GM23338 (cell line): Measurements from ENCODE around the gene BCL2L13. TPM values are rescaled to one million over a fixed set of nuclear protein-coding genes. Genes with fewer than 3 reads are reported as not detected.

Experiments used
- ATAC-seq: fragments of 200-7000 bp; cut with Tn5 transposase; 3 replicates; pipeline ENCODE4 v1.9.1; 2020
- DNase-seq: peaks from one replicate; pipeline ENCODE4 v3.0.0-alpha.2; 2015; ENCODE audit warnings: low spot score
- H2AFZ ChIP-seq: fragments of 200-600 bp; sonication (generic); 2 replicates; pipeline ENCODE4 v1.8.0; 2016; ENCODE audit warnings: antibody characterized with exemption, mild to moderate bottlenecking, moderate library complexity
- H3F3A ChIP-seq: fragments of 200-600 bp; sonication (generic); replicated peaks from 2 replicates; pipeline ENCODE4 v1.8.0; 2017; ENCODE audit warnings: antibody characterized with exemption, mixed run types, low read depth
- H3K27ac ChIP-seq: fragments of 200-600 bp; sonication (generic); 2 replicates; pipeline ENCODE4 v1.6.1; 2016; ENCODE audit warnings: low read depth
- H3K27me3 ChIP-seq: fragments of 200-600 bp; sonication (generic); 2 replicates; pipeline ENCODE4 v1.8.0; 2016; ENCODE audit warnings: mild to moderate bottlenecking, mixed run types, moderate library complexity; ENCODE audit not compliant: insufficient read depth
- H3K36me3 ChIP-seq: fragments of 200-600 bp; sonication (generic); 2 replicates; pipeline ENCODE4 v1.8.0; 2016; ENCODE audit warnings: mild to moderate bottlenecking; ENCODE audit not compliant: insufficient read depth
- H3K4me1 ChIP-seq: fragments of 200-600 bp; sonication (generic); 2 replicates; pipeline ENCODE4 v1.8.0; 2016; ENCODE audit warnings: mild to moderate bottlenecking, moderate library complexity; ENCODE audit not compliant: insufficient read depth
- H3K4me2 ChIP-seq: fragments of 200-600 bp; sonication (generic); 2 replicates; pipeline ENCODE4 v1.7.1; 2017; ENCODE audit warnings: mixed run types
- H3K4me3 ChIP-seq: fragments of 200-600 bp; sonication (generic); 2 replicates; pipeline ENCODE4 v1.6.1; 2016; ENCODE audit warnings: mixed run types
- H3K79me2 ChIP-seq: fragments of 200-600 bp; sonication (generic); replicated peaks from 2 replicates; pipeline ENCODE4 v1.8.0; 2017; ENCODE audit warnings: mild to moderate bottlenecking; ENCODE audit not compliant: insufficient read depth
- H3K9me2 ChIP-seq: fragments of 200-600 bp; sonication (generic); 2 replicates; pipeline ENCODE4 v1.8.0; 2017; ENCODE audit not compliant: insufficient read depth
- H4K20me1 ChIP-seq: fragments of 200-600 bp; sonication (generic); replicated peaks from 2 replicates; pipeline ENCODE4 v1.8.0; 2017; ENCODE audit warnings: mild to moderate bottlenecking; ENCODE audit not compliant: insufficient read depth
- H3K27ac Mint-ChIP-seq: 2 replicates; pipeline ENCODE4 v1.8.0; 2020; ENCODE audit warnings: inconsistent platforms, mild to moderate bottlenecking, moderate library complexity, mixed read lengths
- H3K27me3 Mint-ChIP-seq: 3 replicates; pipeline ENCODE4 v1.8.0; 2022; ENCODE audit warnings: low read depth, mild to moderate bottlenecking, moderate library complexity, mixed read lengths, inconsistent platforms; ENCODE audit not compliant: insufficient read depth, poor library complexity
- H3K36me3 Mint-ChIP-seq: 3 replicates; pipeline ENCODE4 v1.8.0; 2021; ENCODE audit warnings: low read depth, mild to moderate bottlenecking, inconsistent platforms, moderate library complexity, mixed read lengths
- H3K4me1 Mint-ChIP-seq: 3 replicates; pipeline ENCODE4 v1.8.0; 2020; ENCODE audit warnings: mild to moderate bottlenecking, inconsistent platforms, mixed read lengths
- H3K4me3 Mint-ChIP-seq: 3 replicates; pipeline ENCODE4 v1.8.0; 2021; ENCODE audit warnings: moderate library complexity, mild to moderate bottlenecking, inconsistent platforms, mixed read lengths
- H3K9me3 Mint-ChIP-seq: 3 replicates; pipeline ENCODE4 v1.8.0; 2020; ENCODE audit warnings: moderate library complexity, mild to moderate bottlenecking, inconsistent platforms, mixed read lengths
- CTCF ChIP-seq, 2 experiments: fragments of 200-600 bp in 1 of 2; sonication (generic) in 1 of 2; conservative IDR thresholded peaks; 2 replicates each; pipeline versions ENCODE4 v1.5.1 to v1.6.1; 2016 to 2017; ENCODE audit warnings: antibody characterized with exemption in 2 of 2, low read depth in 2 of 2, mild to moderate bottlenecking in 2 of 2, moderate library complexity in 1 of 2
- EZH2 ChIP-seq: fragments of 200-600 bp; sonication (generic); IDR thresholded peaks from one replicate; pipeline ENCODE4 v1.8.0; 2017; ENCODE audit warnings: antibody characterized with exemption, mild to moderate bottlenecking, low read depth; ENCODE audit not compliant: unreplicated experiment
- JUNB ChIP-seq: IDR thresholded peaks from one replicate; pipeline ENCODE4 v1.6.1; 2016; ENCODE audit warnings: antibody characterized with exemption; ENCODE audit not compliant: unreplicated experiment
- POLR2AphosphoS5 ChIP-seq: IDR thresholded peaks from 2 replicates; pipeline ENCODE4 v1.6.1; 2016; ENCODE audit warnings: antibody characterized with exemption, low read depth
- STAT1 ChIP-seq: IDR thresholded peaks from one replicate; pipeline ENCODE4 v1.6.1; 2016; ENCODE audit warnings: antibody characterized with exemption; ENCODE audit not compliant: unreplicated experiment
- ZNF114 ChIP-seq: fragments of 250-450 bp; sonication (Bioruptor Pico); IDR thresholded peaks from 2 replicates; pipeline ENCODE4 v1.5.0; 2020; ENCODE audit warnings: mild to moderate bottlenecking, moderate library complexity
- polyA plus RNA-seq: library from polyadenylated mRNA; unstranded; fragments of >200 nt; fragmentation: Nextera tagmentation; extraction: Ambion mirVana; gene quantifications from 2 replicates; pipeline ENCODE4 v1.2.1, GENCODE V29; 2016
- total RNA-seq: library from RNA; depleted of rRNA; stranded (reverse); fragments of >200 nt; shearing (Covaris generic); gene quantifications from 2 replicates; pipeline ENCODE4 v1.2.3, GENCODE V29; 2014
- TF ChIP-seq, protein P1 (sequence below): IDR thresholded peaks from one replicate; pipeline ENCODE4 v1.6.1; 2018; ENCODE audit warnings: antibody characterized with exemption; ENCODE audit not compliant: unreplicated experiment

Gene BCL2L13
- total and polyA plus RNA-seq, 2 experiments from 2014 or later = 22.4 to 32.3 TPM

DNA sequence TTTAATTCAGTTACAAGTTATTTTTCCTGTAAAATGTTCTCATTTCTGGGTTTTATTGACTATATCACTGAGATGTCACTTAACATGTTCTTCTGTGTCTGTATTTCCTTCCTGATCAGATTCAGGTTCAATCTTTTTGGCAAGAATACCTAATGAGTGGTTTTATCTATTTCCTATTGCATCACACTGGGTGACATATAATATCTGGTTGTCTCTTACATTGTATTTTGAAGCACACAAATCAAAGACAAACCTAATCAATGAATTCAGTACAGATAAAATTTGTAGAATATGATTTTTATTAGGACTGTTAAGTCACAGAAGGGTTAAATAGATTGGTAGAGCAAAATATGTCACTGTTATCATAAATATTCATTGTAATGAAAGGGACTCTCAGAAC lies 60.4 kb downstream of the BCL2L13 start (continued):
- TF ChIP-seq CTCF (conservative IDR thresholded peaks at IDR 0.05; ENCODE audit: low read depth in 2 of 2) = no peak

DNA sequence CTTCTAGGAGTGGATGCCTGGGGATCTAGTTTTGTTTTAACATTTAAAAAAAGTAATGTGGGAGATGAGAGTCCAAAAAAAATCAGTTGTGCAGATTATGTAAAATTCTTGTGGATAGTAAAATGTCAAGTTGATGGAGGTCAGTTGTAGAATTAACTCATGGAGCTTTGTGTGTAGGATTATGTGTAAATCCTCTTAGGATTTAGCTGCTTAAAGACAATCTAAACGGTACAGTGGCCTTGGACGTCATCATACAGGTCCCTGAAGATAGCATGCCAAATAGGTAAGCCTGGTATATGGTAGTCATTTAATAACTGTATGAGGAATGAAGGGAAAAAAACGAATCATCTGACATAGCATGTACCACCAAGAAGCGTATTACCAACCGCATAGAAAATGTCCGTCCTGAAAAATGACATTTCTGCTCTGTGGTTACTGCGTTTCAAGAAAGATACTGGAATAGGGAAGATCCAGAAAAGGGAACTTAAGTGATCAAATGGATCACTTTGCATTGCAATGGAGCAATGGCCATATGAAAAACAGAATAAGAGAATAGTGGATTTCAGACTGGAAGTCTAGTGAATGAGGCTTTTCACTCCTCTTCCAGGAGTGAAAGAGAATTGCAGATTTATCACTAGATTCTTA lies 61.3 kb downstream of the BCL2L13 start:
- no peak overlapping the region for H3K4me3 ChIP-seq
- Mint-ChIP-seq H3K4me1 (peaks cover 28% of the 10 kb centered on the region), H3K9me3 (no peaks in the 10 kb centered on the region), H3K27me3 (no peaks in the 10 kb centered on the region), H3K4me3 (no peak overlapping the region), H3K36me3 (peaks cover 11% of the 10 kb centered on the region; the same call in 2 of the 3 replicates), H3K27ac (peak overlapping the region; percentile 36; the same call in 1 of the 2 replicates)
- no peaks in the 10 kb centered on the region for H3K27me3 ChIP-seq
- no peak for TF ChIP-seq EZH2
- TF ChIP-seq JUNB = no peak
- no peak for TF ChIP-seq ZNF114 (CRISPR knock-in tag)
- no peak for DNase-seq
- no peaks in the 10 kb centered on the region for H3K9me2 ChIP-seq
- peak overlapping the region; percentile 16; the same call in 1 of the 2 replicates for H3K4me2 ChIP-seq
- no peaks in the 10 kb centered on the region for H4K20me1 ChIP-seq
- no peak overlapping the region for H2AFZ ChIP-seq
- no peaks in the 10 kb centered on the region for H3F3A ChIP-seq
- H3K79me2 ChIP-seq = no peaks in the 10 kb centered on the region
- peaks cover 15% of the 10 kb centered on the region for H3K4me1 ChIP-seq
- H3K27ac ChIP-seq = no peak overlapping the region
- H3K36me3 ChIP-seq = 0 out of 2 replicates have a peak, but pooled peaks cover 4% of the 10 kb centered on the region
- ATAC-seq = no peak

DNA sequence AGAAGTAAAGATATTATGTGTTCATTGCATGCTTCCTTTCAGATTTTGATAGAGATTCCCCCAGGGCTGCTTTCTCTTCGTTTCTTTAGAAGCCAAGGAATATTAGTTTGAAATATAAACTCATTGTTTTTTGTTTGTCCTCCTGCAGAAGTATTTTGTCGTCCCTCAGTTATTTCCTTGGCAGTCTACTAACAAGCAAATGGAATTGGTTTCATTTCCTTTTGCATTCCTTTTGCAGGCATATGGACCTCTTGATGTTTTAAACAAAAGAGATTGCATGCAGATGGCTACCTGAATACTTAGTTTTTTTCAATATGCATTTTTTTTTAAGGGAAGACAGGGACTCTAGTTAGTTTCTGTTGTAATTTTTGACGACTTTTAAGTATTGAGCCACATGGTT lies 62.2 kb downstream of the BCL2L13 start:
- H3K4me1 Mint-ChIP-seq = peaks cover 28% of the 10 kb centered on the region
- no peaks in the 10 kb centered on the region for H3K27me3 ChIP-seq
- peak overlapping the region; percentile 54 for H3K4me3 Mint-ChIP-seq
- H3K4me2 ChIP-seq = peak overlapping the region; percentile 16
- H4K20me1 ChIP-seq = no peaks in the 10 kb centered on the region
- peak overlapping the region; percentile 45 for H3K27ac ChIP-seq
- H3K27ac Mint-ChIP-seq = peak overlapping the region; percentile 86
- H3K9me3 Mint-ChIP-seq = no peaks in the 10 kb centered on the region
- DNase-seq (peak; percentile 41), ATAC-seq (no peak)
- H3K27me3 Mint-ChIP-seq = no peaks in the 10 kb centered on the region
- H3F3A ChIP-seq = no peaks in the 10 kb centered on the region
- H2AFZ ChIP-seq = no peak overlapping the region
- peaks cover 15% of the 10 kb centered on the region for H3K4me1 ChIP-seq
- H3K36me3 Mint-ChIP-seq = peaks cover 17% of the 10 kb centered on the region; the same call in 2 of the 3 replicates
- no peak overlapping the region for H3K4me3 ChIP-seq
- no peaks in the 10 kb centered on the region for H3K9me2 ChIP-seq
- H3K79me2 ChIP-seq = no peaks in the 10 kb centered on the region
- 0 out of 2 replicates have a peak, but pooled peaks cover 4% of the 10 kb centered on the region for H3K36me3 ChIP-seq
- TF ChIP-seq STAT1 (no peak), EZH2 (no peak), CTCF (conservative IDR thresholded peaks at IDR 0.05; ENCODE audit: low read depth in 2 of 2) (no peak), POLR2AphosphoS5 (no peak)
- TF ChIP-seq, protein P1, sequence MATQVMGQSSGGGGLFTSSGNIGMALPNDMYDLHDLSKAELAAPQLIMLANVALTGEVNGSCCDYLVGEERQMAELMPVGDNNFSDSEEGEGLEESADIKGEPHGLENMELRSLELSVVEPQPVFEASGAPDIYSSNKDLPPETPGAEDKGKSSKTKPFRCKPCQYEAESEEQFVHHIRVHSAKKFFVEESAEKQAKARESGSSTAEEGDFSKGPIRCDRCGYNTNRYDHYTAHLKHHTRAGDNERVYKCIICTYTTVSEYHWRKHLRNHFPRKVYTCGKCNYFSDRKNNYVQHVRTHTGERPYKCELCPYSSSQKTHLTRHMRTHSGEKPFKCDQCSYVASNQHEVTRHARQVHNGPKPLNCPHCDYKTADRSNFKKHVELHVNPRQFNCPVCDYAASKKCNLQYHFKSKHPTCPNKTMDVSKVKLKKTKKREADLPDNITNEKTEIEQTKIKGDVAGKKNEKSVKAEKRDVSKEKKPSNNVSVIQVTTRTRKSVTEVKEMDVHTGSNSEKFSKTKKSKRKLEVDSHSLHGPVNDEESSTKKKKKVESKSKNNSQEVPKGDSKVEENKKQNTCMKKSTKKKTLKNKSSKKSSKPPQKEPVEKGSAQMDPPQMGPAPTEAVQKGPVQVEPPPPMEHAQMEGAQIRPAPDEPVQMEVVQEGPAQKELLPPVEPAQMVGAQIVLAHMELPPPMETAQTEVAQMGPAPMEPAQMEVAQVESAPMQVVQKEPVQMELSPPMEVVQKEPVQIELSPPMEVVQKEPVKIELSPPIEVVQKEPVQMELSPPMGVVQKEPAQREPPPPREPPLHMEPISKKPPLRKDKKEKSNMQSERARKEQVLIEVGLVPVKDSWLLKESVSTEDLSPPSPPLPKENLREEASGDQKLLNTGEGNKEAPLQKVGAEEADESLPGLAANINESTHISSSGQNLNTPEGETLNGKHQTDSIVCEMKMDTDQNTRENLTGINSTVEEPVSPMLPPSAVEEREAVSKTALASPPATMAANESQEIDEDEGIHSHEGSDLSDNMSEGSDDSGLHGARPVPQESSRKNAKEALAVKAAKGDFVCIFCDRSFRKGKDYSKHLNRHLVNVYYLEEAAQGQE = no peak
